ENCODE results near the gene EDAR.

DNA sequence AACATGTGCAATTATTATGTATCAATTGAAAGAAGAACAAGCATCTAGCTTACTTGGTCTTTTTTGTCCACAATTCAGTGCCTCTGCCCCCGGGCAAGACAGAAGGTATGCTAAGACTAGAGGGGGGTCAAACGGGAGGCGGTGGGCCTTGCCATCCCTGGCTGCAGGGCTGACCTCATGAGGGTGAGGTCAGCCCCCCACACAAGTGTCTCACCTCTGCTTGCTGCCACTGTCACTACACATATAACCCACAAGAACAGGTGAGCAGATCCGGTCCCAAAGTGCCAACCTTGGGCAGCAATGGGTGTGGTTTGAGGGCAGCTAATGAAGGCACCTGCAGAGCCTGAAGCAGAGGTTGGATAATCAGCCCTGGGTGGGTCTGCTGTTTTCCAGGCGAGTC is 71.5 kb downstream of the EDAR start:
- no peak for TF ChIP-seq SP1 (IDR thresholded peaks at IDR 0.05; ENCODE audit: low read depth, low read length)
- no peak for TF ChIP-seq EZH2 (IDR thresholded peaks at IDR 0.05; ENCODE audit: low read depth, low read length, severe bottlenecking)
- TF ChIP-seq, protein P1, sequence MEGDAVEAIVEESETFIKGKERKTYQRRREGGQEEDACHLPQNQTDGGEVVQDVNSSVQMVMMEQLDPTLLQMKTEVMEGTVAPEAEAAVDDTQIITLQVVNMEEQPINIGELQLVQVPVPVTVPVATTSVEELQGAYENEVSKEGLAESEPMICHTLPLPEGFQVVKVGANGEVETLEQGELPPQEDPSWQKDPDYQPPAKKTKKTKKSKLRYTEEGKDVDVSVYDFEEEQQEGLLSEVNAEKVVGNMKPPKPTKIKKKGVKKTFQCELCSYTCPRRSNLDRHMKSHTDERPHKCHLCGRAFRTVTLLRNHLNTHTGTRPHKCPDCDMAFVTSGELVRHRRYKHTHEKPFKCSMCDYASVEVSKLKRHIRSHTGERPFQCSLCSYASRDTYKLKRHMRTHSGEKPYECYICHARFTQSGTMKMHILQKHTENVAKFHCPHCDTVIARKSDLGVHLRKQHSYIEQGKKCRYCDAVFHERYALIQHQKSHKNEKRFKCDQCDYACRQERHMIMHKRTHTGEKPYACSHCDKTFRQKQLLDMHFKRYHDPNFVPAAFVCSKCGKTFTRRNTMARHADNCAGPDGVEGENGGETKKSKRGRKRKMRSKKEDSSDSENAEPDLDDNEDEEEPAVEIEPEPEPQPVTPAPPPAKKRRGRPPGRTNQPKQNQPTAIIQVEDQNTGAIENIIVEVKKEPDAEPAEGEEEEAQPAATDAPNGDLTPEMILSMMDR (IDR thresholded peaks at IDR 0.05; ENCODE audit: control extremely low read depth in 1 of 3, insufficient read depth in 1 of 3, low read depth in 1 of 3, low read length in 3 of 3) = no peak
- TF ChIP-seq, protein P2, sequence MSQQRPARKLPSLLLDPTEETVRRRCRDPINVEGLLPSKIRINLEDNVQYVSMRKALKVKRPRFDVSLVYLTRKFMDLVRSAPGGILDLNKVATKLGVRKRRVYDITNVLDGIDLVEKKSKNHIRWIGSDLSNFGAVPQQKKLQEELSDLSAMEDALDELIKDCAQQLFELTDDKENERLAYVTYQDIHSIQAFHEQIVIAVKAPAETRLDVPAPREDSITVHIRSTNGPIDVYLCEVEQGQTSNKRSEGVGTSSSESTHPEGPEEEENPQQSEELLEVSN (IDR thresholded peaks at IDR 0.05) = no peak
- no peak for TF ChIP-seq BRCA1 (IDR thresholded peaks at IDR 0.05; ENCODE audit: low read depth, low read length)

Data from H1 (cell line).